ENCODE data around the gene CHEK1.

CHEK1 gene

GRCh38 chr11:125626288-125626950 is 1.5 kb downstream of the CHEK1 start:
- DNase-seq (ENCODE audit: low read depth in 3 of 3): peak in 1 of 3 donors; percentile 21

GRCh38 chr11:125627236-125627910 is 2.4 kb downstream of the CHEK1 start:
- DNase-seq (ENCODE audit: low read depth in 3 of 3): no peak

- DNase-seq (ENCODE audit: low read depth in 3 of 3): no peak
These were observed 12.9 kb downstream of the CHEK1 start for GRCh38 chr11:125637840-125638239.

- no peak for DNase-seq (ENCODE audit: low read depth in 3 of 3)
These were observed 13.4 kb downstream of the CHEK1 start for GRCh38 chr11:125638315-125638714.

- no peak for DNase-seq (ENCODE audit: low read depth in 3 of 3)
These were observed 20.9 kb downstream of the CHEK1 start for GRCh38 chr11:125645871-125646270.

GRCh38 chr11:125649465-125650166 is 24.7 kb downstream of the CHEK1 start:
- DNase-seq (ENCODE audit: low read depth in 3 of 3): no peak

- no peak for DNase-seq (ENCODE audit: low read depth in 3 of 3)
These were observed 37.7 kb downstream of the CHEK1 start for GRCh38 chr11:125662689-125663088.

GRCh38 chr11:125663910-125664309 is 38.9 kb downstream of the CHEK1 start:
- no peak for DNase-seq (ENCODE audit: low read depth in 3 of 3)

GRCh38 chr11:125667151-125667550 is 42.2 kb downstream of the CHEK1 start:
- no peak for DNase-seq (ENCODE audit: low read depth in 3 of 3)

GRCh38 chr11:125670172-125670571 is 45.2 kb downstream of the CHEK1 start:
- no peak for DNase-seq (ENCODE audit: low read depth in 3 of 3)

GRCh38 chr11:125671561-125671960 is 46.6 kb downstream of the CHEK1 start:
- DNase-seq (ENCODE audit: low read depth in 3 of 3): no peak

GRCh38 chr11:125674210-125674609 is 49.2 kb downstream of the CHEK1 start:
- DNase-seq (ENCODE audit: low read depth in 3 of 3): no peak

- DNase-seq (ENCODE audit: low read depth in 3 of 3): no peak
These were observed 50.2 kb downstream of the CHEK1 start for GRCh38 chr11:125675196-125675595.

- DNase-seq (ENCODE audit: low read depth in 3 of 3): no peak
These were observed 54.4 kb downstream of the CHEK1 start for GRCh38 chr11:125679397-125679796.

GRCh38 chr11:125679837-125680236 is 54.9 kb downstream of the CHEK1 start:
- DNase-seq (ENCODE audit: low read depth in 3 of 3): no peak

GRCh38 chr11:125680747-125681146 is 55.8 kb downstream of the CHEK1 start, which contains the start of gene ACRV1:
Gene ACRV1 (minus strand): TSS chr11:125680847. CDS start chr11:125680780, 67 bp downstream.
- no peak for DNase-seq (ENCODE audit: low read depth in 3 of 3)

- DNase-seq (ENCODE audit: low read depth in 3 of 3): no peak
These were observed 60.3 kb downstream of the CHEK1 start for GRCh38 chr11:125685228-125685627.

GRCh38 chr11:125688066-125688465 is 63.1 kb downstream of the CHEK1 start:
- DNase-seq (ENCODE audit: low read depth in 3 of 3): no peak

- DNase-seq (ENCODE audit: low read depth in 3 of 3): no peak
These were observed 63.7 kb downstream of the CHEK1 start for GRCh38 chr11:125688632-125689031.

GRCh38 chr11:125689274-125689859 is 64.4 kb downstream of the CHEK1 start:
- DNase-seq (ENCODE audit: low read depth in 3 of 3): no peak

- DNase-seq (ENCODE audit: low read depth in 3 of 3): no peak
These were observed 65.0 kb downstream of the CHEK1 start for GRCh38 chr11:125690006-125690405.

GRCh38 chr11:125692887-125693286 is 67.9 kb downstream of the CHEK1 start:
- DNase-seq (ENCODE audit: low read depth in 3 of 3): no peak
